HCT116 (cell line): Measurements from ENCODE around the gene SGK1. TPM values are rescaled to one million over a fixed set of nuclear protein-coding genes. Genes with fewer than 3 reads are reported as not detected.

Source experiments
- ATAC-seq: fragments of 200-7000 bp; cut with Tn5 transposase; 2 replicates; pipeline ENCODE4 v1.9.1; 2020; ENCODE audit warnings: mild to moderate bottlenecking, moderate library complexity
- BruUV-seq: library from RNA; stranded (reverse); fragments of 400-500 nt; replicated peaks from 2 replicates; lab custom pipeline; 2021; lab: Mats Ljungman, UMichigan
- CTCF ChIA-PET: fragments of 300-600 bp; sonication (Branson Sonifier 250); formaldehyde crosslinking; loops from one replicate; lab custom pipeline; 2021; ENCODE audit warnings: antibody characterized with exemption; lab: Charles Lee
- POLR2A ChIA-PET: fragments of 300-600, 350-600 bp; sonication (Branson Sonifier 250); formaldehyde crosslinking; loops from one replicate; lab custom pipeline; 2021; ENCODE audit warnings: antibody characterized with exemption; lab: Charles Lee
- RAD21 ChIA-PET, 2 experiments: fragments of 300-600 bp; sonication (Branson Sonifier 250); formaldehyde crosslinking; loops; one replicate each; lab custom pipeline; 2023; ENCODE audit warnings: low total read pairs in 2 of 2; ENCODE audit not compliant: uncharacterized antibody in 2 of 2, unreplicated experiment in 2 of 2, low non-redundant PET in 1 of 2; lab: Charles Lee
- DNase-seq: peaks from one replicate; pipeline ENCODE4 v3.0.0-alpha.2; 2010; ENCODE audit warnings: low read depth, low spot score
- H2AFZ ChIP-seq: fragments of 200-600 bp; shearing (Covaris generic), sonication (generic); 2 replicates; pipeline ENCODE4 v1.6.1; 2017; ENCODE audit warnings: low read depth, mixed run types, mixed read lengths, antibody characterized with exemption, low read length; ENCODE audit not compliant: poor library complexity, severe bottlenecking
- H3K27ac ChIP-seq: 2 replicates; pipeline ENCODE4 v1.5.1; 2012; ENCODE audit warnings: low read depth, low read length
- H3K27me3 ChIP-seq: fragments of 200-600 bp; sonication (generic); 2 replicates; pipeline ENCODE4 v1.6.1; 2016; ENCODE audit warnings: mixed run types, low read length, mixed read lengths; ENCODE audit not compliant: insufficient read depth
- H3K36me3 ChIP-seq, 2 experiments: fragments of 200-500 bp in 1 of 2; fragments of 200-600 bp in 1 of 2; sonication (Bioruptor generic) in 1 of 2; sonication (generic) in 1 of 2; 2 replicates each; pipeline versions ENCODE4 v1.5.1 to v1.6.1; 2014 to 2016; ENCODE audit warnings: low read length in 2 of 2, inconsistent platforms in 1 of 2, mixed read lengths in 1 of 2, mixed run types in 1 of 2; ENCODE audit not compliant: insufficient read depth in 2 of 2, control insufficient read depth in 1 of 2
- H3K4me1 ChIP-seq, 2 experiments: fragments of 200-600 bp in 1 of 2; sonication (generic) in 1 of 2; 2 replicates each; pipeline versions ENCODE4 v1.5.1 to v1.6.1; 2012 to 2017; ENCODE audit warnings: low read length in 2 of 2, inconsistent platforms in 1 of 2, mild to moderate bottlenecking in 1 of 2, mixed read lengths in 1 of 2, mixed run types in 1 of 2, moderate library complexity in 1 of 2; ENCODE audit not compliant: insufficient read depth in 2 of 2, control insufficient read depth in 1 of 2
- H3K4me2 ChIP-seq: fragments of 200-600 bp; sonication (generic); 2 replicates; pipeline ENCODE4 v1.6.1; 2017; ENCODE audit warnings: mixed run types, low read length, mixed read lengths
- H3K4me3 ChIP-seq, 2 experiments: fragments of 200-600 bp in 1 of 2; sonication (generic) in 1 of 2; replicated peaks in 1 of 2; 2 replicates each; pipeline ENCODE4 v1.5.1; 2011 to 2016; ENCODE audit warnings: low read length in 2 of 2, control low read depth in 1 of 2, low read depth in 1 of 2, mild to moderate bottlenecking in 1 of 2, mixed read lengths in 1 of 2, mixed run types in 1 of 2
- H3K79me2 ChIP-seq: fragments of 200-600 bp; sonication (generic); 2 replicates; pipeline ENCODE4 v1.6.1; 2017; ENCODE audit warnings: mild to moderate bottlenecking, mixed run types, low read length, moderate library complexity, mixed read lengths; ENCODE audit not compliant: insufficient read depth
- H3K9ac ChIP-seq: fragments of 200-600 bp; sonication (generic); 2 replicates; pipeline ENCODE4 v1.6.1; 2016; ENCODE audit warnings: low read length, mixed read lengths
- H3K9me2 ChIP-seq: fragments of 200-600 bp; sonication (generic), shearing (Covaris generic); 2 replicates; pipeline ENCODE4 v1.6.1; 2017; ENCODE audit warnings: mixed run types, mild to moderate bottlenecking, moderate library complexity; ENCODE audit not compliant: insufficient read depth
- H3K9me3 ChIP-seq, 2 experiments: fragments of 200-500 bp in 1 of 2; fragments of 200-600 bp in 1 of 2; sonication (Bioruptor generic) in 1 of 2; sonication (generic) in 1 of 2; 2 replicates each; pipeline ENCODE4 v1.6.1; 2014 to 2017; ENCODE audit warnings: low read length in 2 of 2, mixed read lengths in 2 of 2, inconsistent platforms in 1 of 2, low read depth in 1 of 2, mild to moderate bottlenecking in 1 of 2, mixed run types in 1 of 2, moderate library complexity in 1 of 2; ENCODE audit not compliant: control insufficient read depth in 1 of 2, insufficient read depth in 1 of 2
- H4K20me1 ChIP-seq: fragments of 200-600 bp; sonication (generic), shearing (Covaris generic); 2 replicates; pipeline ENCODE4 v1.6.1; 2017; ENCODE audit warnings: mixed run types, mild to moderate bottlenecking, moderate library complexity; ENCODE audit not compliant: insufficient read depth
- ATF3 ChIP-seq: IDR thresholded peaks from 2 replicates; pipeline ENCODE4 v1.6.1; 2012
- CEBPB ChIP-seq: IDR thresholded peaks from 2 replicates; pipeline ENCODE4 v1.6.1; 2012; ENCODE audit warnings: low read depth
- CTCF ChIP-seq, 3 experiments: fragments of 200-600 bp in 1 of 3; sonication (generic) in 1 of 3; IDR thresholded peaks in 2 of 3; conservative IDR thresholded peaks in 1 of 3; 2 replicates each; pipeline ENCODE4 v1.5.1; 2012 to 2017; ENCODE audit warnings: low read depth in 2 of 3, low read length in 2 of 3, antibody characterized with exemption in 1 of 3, borderline replicate concordance in 1 of 3, control low read depth in 1 of 3, mild to moderate bottlenecking in 1 of 3, mixed read lengths in 1 of 3, mixed run types in 1 of 3, moderate library complexity in 1 of 3; ENCODE audit not compliant: insufficient read depth in 1 of 3
- EGR1 ChIP-seq: IDR thresholded peaks from 2 replicates; pipeline ENCODE4 v1.6.1; 2012; ENCODE audit warnings: low read depth
- ELF1 ChIP-seq: IDR thresholded peaks from 2 replicates; pipeline ENCODE4 v1.6.1; 2012; ENCODE audit warnings: low read depth, borderline replicate concordance
- EZH2 ChIP-seq: fragments of 200-600 bp; sonication (generic); IDR thresholded peaks from 2 replicates; pipeline ENCODE4 v1.6.1; 2017; ENCODE audit warnings: antibody characterized with exemption, mixed run types
- EZH2phosphoT487 ChIP-seq: fragments of 200-600 bp; IDR thresholded peaks from 2 replicates; pipeline ENCODE4 v1.6.1; 2018; ENCODE audit warnings: antibody characterized with exemption, borderline replicate concordance
- FOSL1 ChIP-seq: IDR thresholded peaks from 2 replicates; pipeline ENCODE4 v1.6.1; 2012; ENCODE audit warnings: low read depth
- POLR2A ChIP-seq: IDR thresholded peaks from 2 replicates; pipeline ENCODE4 v1.7.0; 2011; ENCODE audit warnings: borderline replicate concordance; ENCODE audit not compliant: insufficient read depth, insufficient read length; ENCODE audit errors: extremely low read depth
- POLR2AphosphoS5 ChIP-seq: IDR thresholded peaks from 2 replicates; pipeline ENCODE4 v1.6.1; 2011; ENCODE audit warnings: mild to moderate bottlenecking, low read depth, low read length, moderate library complexity
- RAD21 ChIP-seq: IDR thresholded peaks from 2 replicates; pipeline ENCODE4 v1.6.1; 2012; ENCODE audit warnings: low read depth, mild to moderate bottlenecking
- SP1 ChIP-seq: IDR thresholded peaks from 2 replicates; pipeline ENCODE4 v1.6.1; 2012; ENCODE audit warnings: low read depth
- TCF7L2 ChIP-seq: IDR thresholded peaks from 2 replicates; pipeline ENCODE4 v1.7.0; 2011; ENCODE audit warnings: borderline replicate concordance, inconsistent platforms; ENCODE audit not compliant: insufficient read depth, insufficient read length; ENCODE audit errors: extremely low read depth
- YY1 ChIP-seq: IDR thresholded peaks from 2 replicates; pipeline ENCODE4 v1.6.1; 2011; ENCODE audit warnings: low read length, low read depth, moderate library complexity, mild to moderate bottlenecking; ENCODE audit not compliant: insufficient replicate concordance; ENCODE audit errors: extremely low read depth
- ZFX ChIP-seq: fragments of 450-650 bp; IDR thresholded peaks from 2 replicates; pipeline ENCODE4 v1.6.1; 2017
- ZNF274 ChIP-seq: fragments of 200-500 bp; sonication (Bioruptor generic); IDR thresholded peaks from 2 replicates; pipeline ENCODE4 v1.6.1; 2014; ENCODE audit warnings: mild to moderate bottlenecking, low read depth, low read length, inconsistent platforms
- intact Hi-C: fragments of 100-400 bp; cut with micrococcal nuclease; formaldehyde crosslinking; loops from 2 replicates; pipeline ENCODE4 v1.10.0; 2022
- total RNA-seq: library from RNA; stranded (reverse); gene quantifications from one replicate; pipeline ENCODE4 v1.2.1, GENCODE V29; 2021; ENCODE audit not compliant: unreplicated experiment

The SGK1 gene
- total RNA-seq, 1 experiment from 2014 or later = 4.5 TPM

GRCh38 chr6:134152767-134153485, 165.0 kb downstream of the SGK1 start:
- no peaks in the 10 kb centered on the region for H3K9me2 ChIP-seq
- H4K20me1 ChIP-seq = no peaks in the 10 kb centered on the region
- no peak overlapping the region for H3K9ac ChIP-seq
- no peaks in the 10 kb centered on the region for H3K9me3 ChIP-seq
- no peak overlapping the region for H3K4me2 ChIP-seq
- no peak overlapping the region for H3K27ac ChIP-seq
- H3K27me3 ChIP-seq = no peaks in the 10 kb centered on the region
- no peaks in the 10 kb centered on the region for H3K36me3 ChIP-seq
- POLR2A ChIA-PET = no interaction called here
- ATAC-seq = no peak
- no peak overlapping the region for H3K4me3 ChIP-seq
- RAD21 ChIA-PET = interaction anchor here in 1 of 2 experiments (0.6 kb wide), 1 partner anchor 727 kb away, joined by 5 read pairs; no protein-coding TSS in a partner anchor
- no peak for DNase-seq
- CTCF ChIA-PET = interaction anchor here (1.0 to 1.4 kb wide), 3 partner anchors 21 to 229 kb away, joined by 3 to 6 read pairs (median 3); no protein-coding TSS in a partner anchor
- no peaks in the 10 kb centered on the region for H3K4me1 ChIP-seq
- BruUV-seq = no TSS peak
- H2AFZ ChIP-seq = no peak overlapping the region
- intact Hi-C loops = no loop called here
- TF ChIP-seq POLR2AphosphoS5 = no peak
- no peak for TF ChIP-seq SP1
- TF ChIP-seq EZH2 = no peak
- TF ChIP-seq CEBPB = no peak
- no peak for TF ChIP-seq EZH2phosphoT487
- TF ChIP-seq FOSL1 = no peak
- TF ChIP-seq ZNF274 = no peak
- no peak for TF ChIP-seq ELF1
- no peak for TF ChIP-seq ZFX
- TF ChIP-seq RAD21 = no peak
- TF ChIP-seq TCF7L2 = no peak
- H3K79me2 ChIP-seq = no peaks in the 10 kb centered on the region

DNA sequence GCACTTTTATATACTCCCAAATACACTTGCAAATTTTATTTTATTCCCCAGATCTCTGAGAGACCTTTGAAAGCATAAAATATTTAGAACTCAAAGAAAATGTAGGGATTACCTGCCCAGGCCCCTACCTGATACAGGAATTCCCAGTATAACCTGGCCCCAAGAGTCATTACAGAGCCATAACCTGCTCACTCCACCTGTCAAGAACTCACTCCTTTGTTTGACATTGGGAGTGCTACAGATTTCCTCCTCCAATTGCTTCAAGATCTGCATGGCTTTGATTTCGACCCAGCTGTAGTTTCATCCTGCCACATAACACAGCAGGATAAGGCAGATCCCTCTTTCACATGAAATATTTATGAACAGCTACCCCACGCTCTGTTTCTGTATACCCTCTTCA, 169.3 kb downstream of the SGK1 start:
- Histone ChIP-seq H3K9me3 (no peaks in the 10 kb centered on the region), H3K4me3 (no peak overlapping the region), H3K36me3 (no peaks in the 10 kb centered on the region), H3K27me3 (no peaks in the 10 kb centered on the region), H3K27ac (no peak overlapping the region), H4K20me1 (no peaks in the 10 kb centered on the region), H3K9ac (no peak overlapping the region), H3K9me2 (no peaks in the 10 kb centered on the region), H3K79me2 (no peaks in the 10 kb centered on the region), H3K4me1 (no peaks in the 10 kb centered on the region), H2AFZ (no peak overlapping the region), H3K4me2 (no peak overlapping the region)
- CTCF ChIA-PET = no interaction called here
- RAD21 ChIA-PET = no interaction called here
- DNase-seq (no peak), ATAC-seq (no peak)
- POLR2A ChIA-PET = no interaction called here
- intact Hi-C loops = no loop called here
- no TSS peak for BruUV-seq
- TF ChIP-seq POLR2A (no peak), EGR1 (no peak), YY1 (no peak), CTCF (IDR thresholded peaks at IDR 0.05 in 2 of 3, conservative IDR thresholded peaks at IDR 0.05 in 1 of 3; ENCODE audit: borderline replicate concordance in 1 of 3, insufficient read depth in 1 of 3, low read depth in 2 of 3, low read length in 2 of 3) (no peak), ATF3 (no peak)
